HG02588 (cell line): ENCODE results near the gene GPR161.

Experiments used
- ATAC-seq: cut with Tn5 transposase; IDR thresholded peaks from one replicate; pipeline ENCODE4 v1.9.1; 2021; ENCODE audit warnings: mild to moderate bottlenecking, moderate library complexity; ENCODE audit not compliant: unreplicated experiment

The GPR161 gene

DNA sequence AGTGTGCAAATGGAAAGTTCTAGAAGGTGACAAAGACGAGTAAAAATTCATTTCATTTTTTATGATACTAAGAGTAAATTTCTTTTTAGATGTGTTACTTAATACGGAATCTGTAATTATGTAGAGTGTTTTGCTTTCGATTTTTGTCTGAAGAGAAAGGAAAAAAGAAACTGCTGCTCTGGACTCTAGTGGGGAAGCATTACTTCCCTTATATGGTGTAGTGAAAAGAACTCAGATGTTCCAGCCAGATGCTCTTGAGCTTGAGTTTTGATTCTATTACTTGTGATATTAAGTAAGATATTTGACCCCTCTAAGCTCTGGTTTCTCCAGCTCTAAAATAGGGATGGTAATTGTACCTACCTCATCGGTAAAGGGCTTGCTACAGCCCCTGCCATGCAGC is 12.2 kb upstream of the GPR161 start:
- ATAC-seq: no peak

DNA sequence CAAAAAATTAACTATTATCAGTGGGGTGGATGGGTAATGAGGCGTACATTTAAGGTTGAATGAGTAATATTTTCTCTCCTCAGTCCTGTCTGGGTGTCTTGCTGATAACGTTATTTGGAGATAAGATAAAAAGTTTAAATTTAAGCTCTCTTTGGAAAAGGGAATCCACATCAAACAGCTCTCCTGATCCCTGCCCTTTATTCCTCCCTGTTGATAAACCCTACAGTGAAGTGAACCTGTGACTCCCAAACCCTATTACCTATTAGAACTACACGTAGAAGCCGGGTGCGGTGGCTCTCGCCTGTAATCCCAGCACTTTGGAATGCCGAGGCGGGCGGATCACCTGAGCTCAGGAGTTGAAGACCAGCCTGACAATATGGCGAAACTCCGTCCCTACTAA is 9.9 kb upstream of the GPR161 start:
- ATAC-seq: no peak

DNA sequence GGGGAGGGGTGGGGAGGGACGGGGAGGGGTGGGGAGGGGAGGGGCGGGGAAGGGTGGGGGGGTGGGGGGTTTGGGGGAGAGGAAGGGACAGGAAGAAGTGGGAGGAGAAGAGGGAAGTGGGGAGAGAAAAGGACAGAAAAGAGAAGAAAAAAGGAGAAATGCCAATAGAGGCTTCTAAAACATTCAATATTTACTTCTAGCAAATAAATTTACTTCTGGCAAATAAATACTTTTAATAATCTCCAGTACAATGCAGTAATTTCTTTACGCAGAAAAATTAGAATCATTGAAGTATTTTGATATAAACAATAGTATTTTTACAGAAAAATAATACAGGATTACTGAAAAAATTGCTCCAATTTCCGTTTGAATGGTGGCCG is 9.4 kb upstream of the GPR161 start:
- ATAC-seq: no peak

GRCh38 chr1:168145184-168146159 is 8.7 kb upstream of the GPR161 start:
- peak; percentile 84 for ATAC-seq

GRCh38 chr1:168141871-168142385 is 5.2 kb upstream of the GPR161 start:
- ATAC-seq: no peak

GRCh38 chr1:168139070-168139469 is 2.3 kb upstream of the GPR161 start:
- ATAC-seq: no peak

- ATAC-seq: no peak
Observed at GRCh38 chr1:168138134-168138533, 1.4 kb upstream of the GPR161 start.

GRCh38 chr1:168137515-168137821 is 738 bp upstream of the GPR161 start:
- no peak for ATAC-seq

DNA sequence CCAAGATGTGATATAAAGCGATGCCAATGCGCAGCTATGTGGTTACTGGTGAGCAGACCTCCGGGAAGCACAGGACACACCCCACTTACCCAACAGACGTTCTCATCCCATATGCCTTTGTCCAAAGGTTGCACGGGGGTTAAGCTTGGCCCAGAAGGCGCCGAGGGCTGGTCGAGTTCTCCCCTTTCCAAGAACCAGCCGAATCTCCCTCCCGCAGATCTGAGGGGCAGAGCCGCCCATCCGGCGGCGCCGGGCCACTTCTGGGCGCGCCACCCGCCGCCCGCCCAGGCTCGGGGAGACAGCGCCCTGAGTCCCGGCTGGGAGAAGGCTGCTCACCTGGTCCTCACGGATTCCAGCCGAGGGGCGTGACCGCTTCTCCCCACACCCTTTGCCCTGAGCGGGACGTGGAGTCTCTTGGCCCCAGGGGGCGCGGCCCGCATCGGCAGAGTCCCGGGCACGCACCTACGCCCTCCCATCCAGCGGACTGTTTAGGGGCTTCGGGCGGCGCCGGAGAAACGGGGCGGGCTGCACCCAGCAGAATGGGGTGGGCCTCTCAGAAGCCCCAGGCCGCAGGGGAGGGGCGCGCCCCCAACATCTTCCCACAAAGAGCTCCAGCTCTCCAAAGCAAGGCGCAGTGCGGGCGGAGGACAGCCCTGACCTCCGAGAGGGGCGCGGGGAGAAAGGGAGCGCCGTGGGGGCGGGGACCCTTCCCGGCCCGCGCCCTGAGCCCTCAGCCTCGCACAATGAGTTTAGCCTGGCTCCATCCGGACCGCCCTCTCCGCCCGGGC is 615 bp downstream of the GPR161 start:
- ATAC-seq: no peak

DNA sequence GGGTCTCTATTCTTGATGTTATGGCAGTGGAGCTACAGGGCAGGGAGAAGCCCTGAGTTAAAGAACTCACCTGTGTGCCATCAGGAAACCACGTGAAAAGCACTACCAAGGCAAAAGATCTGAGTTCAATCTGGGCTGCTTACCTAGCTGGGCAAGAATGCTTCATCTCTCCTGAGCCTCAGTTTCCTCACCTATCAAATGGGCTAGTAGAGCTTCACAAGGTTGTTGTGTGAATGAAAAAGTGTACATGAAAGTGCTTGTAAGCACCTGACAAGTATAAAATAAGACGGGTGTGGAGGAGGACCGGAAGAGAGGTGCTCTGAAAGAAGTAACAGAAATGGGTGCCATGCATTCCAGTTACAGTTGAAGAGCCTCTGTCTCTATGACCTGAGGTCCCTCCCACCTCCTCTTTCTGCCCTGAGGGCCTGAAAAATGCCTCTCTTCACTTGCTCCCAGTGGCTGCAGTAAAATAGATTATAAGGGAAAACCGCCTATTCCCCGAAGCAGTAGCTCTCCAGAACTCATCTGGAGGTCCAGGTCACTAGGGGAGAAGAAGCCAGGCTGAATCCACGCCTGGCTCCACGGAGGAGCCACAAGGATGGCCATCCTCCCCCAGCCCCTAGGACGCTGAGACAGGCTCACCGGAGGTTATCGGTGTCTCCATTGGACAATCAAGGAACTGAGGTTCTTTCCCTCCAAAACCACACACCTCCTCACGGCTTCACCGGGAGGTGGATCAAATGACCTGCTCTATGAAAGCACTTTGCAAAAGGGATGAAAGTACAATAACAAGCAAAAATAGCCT is 1.4 kb downstream of the GPR161 start:
- no peak for ATAC-seq

- ATAC-seq: no peak
Observed at GRCh38 chr1:168134642-168135041, 2.1 kb downstream of the GPR161 start.

DNA sequence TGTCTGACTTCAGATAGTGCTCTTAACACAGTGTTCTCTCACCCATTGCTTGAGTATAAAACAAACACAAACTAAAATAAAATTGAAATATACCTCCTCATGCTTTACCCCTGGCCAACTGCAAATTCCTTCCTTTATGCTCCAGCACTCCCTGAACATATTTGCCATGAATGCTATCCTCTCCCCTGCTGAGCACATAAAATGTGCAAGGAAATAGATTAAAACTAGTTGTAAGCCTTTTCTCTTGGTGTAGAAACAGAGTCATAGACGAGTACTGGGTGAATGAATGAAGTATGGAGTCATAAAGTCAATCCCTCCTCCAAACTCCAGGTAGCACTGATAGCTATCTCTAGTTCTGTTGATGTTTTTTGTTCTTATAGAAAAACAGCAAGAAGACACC is 2.6 kb downstream of the GPR161 start:
- no peak for ATAC-seq

GRCh38 chr1:168129933-168130332 is 6.8 kb downstream of the GPR161 start:
- no peak for ATAC-seq

- no peak for ATAC-seq
Observed at GRCh38 chr1:168127503-168127902, 9.2 kb downstream of the GPR161 start.

DNA sequence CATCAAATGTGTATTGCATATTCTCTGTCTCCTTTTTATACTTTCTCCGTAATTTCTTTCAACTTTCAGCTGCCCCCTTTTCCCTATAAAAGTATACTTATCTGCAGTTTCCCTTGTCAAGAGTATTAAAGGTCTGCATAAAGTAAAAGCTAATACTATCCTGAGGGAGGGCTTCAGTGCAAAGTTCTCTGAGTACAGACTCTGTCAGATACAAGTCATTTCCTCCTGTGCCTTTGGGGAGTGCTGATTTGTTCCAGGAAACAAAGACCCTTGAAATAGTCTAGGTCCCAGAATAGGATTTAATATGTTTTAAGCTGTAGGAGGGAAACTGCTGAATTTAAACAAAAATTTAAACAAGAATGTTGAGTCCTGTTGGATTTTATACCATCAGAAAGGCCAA is 11.7 kb downstream of the GPR161 start:
- ATAC-seq: no peak

GRCh38 chr1:168121401-168122011 is 15.2 kb downstream of the GPR161 start:
- ATAC-seq: no peak

DNA sequence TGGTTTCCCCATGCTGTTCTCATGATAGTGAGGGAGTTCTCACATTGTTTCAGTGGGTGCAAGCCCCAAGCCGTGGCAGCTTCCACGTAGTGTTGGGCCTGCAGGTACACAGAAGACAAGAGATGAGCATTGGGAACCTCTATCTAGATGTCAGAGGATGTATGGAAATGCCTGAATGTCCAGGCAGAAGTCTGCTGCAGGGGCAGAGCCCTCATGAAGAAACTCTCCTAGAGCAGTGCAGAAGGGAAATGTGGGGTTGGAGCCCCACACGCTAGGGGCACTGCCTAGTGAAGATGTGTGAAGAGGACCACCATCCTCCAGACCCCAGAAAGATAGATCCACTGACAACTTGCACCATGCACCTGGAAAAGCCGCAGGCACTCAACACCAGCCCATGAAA is 17.0 kb downstream of the GPR161 start:
- ATAC-seq: no peak

DNA sequence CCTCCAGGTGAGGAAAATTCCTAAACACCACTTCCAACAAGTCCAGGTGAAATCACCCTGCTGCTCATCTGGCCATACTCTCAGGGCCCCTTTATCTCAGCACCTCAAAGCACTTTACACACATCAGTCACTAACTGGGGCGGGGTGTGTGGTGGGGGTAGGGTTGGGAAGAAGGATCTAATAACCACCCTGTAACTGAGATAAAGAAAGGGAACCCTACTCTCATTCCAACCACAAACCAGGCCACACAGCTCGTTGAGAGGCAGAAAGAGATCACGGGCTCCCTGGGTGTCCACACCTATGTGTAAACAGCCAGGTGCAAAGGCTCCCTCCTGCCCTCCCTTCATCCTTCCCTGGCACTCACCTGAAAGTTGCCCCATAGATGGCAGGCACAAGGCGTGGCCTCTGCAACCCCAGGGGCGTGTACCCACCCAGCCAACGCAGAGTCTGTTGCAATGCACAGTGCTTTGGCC is 20.4 kb downstream of the GPR161 start:
- no peak for ATAC-seq

DNA sequence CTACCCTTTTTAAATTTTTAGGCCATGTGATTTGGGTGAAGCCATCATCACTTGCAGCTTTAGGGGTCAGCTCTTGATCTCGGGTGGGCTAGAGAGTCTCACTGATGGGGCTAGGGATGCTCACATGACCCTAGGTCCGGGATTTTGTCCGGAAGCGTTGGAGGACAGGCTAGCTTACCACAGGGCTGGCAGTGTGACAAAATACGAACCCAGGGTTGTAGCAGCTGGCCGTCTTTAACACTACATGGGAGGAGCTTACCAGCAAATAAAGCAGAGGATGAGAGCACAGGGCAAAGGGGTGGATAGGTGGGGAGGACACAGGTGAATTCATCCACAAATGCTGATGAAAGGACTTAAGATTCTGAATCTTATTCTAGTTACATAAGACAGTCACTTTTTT is 21.9 kb downstream of the GPR161 start:
- no peak for ATAC-seq

GRCh38 chr1:168112673-168113305 is 23.9 kb downstream of the GPR161 start:
- ATAC-seq: no peak
